ENCODE results near the gene MUC20. TPM values are rescaled to one million over a fixed set of nuclear protein-coding genes. Genes with fewer than 3 reads are reported as not detected.
A peak's percentile ranks its signal among the peaks of the same experiment; 100 is the strongest.
"Not testable (repeated sequence)": the region's sequence is repeated elsewhere in the genome, so short reads cannot be mapped to it uniquely, and the experiment has no call there.

Gene MUC20, protein sequence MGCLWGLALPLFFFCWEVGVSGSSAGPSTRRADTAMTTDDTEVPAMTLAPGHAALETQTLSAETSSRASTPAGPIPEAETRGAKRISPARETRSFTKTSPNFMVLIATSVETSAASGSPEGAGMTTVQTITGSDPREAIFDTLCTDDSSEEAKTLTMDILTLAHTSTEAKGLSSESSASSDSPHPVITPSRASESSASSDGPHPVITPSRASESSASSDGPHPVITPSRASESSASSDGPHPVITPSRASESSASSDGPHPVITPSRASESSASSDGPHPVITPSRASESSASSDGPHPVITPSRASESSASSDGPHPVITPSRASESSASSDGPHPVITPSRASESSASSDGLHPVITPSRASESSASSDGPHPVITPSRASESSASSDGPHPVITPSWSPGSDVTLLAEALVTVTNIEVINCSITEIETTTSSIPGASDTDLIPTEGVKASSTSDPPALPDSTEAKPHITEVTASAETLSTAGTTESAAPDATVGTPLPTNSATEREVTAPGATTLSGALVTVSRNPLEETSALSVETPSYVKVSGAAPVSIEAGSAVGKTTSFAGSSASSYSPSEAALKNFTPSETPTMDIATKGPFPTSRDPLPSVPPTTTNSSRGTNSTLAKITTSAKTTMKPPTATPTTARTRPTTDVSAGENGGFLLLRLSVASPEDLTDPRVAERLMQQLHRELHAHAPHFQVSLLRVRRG
- total RNA-seq (2014; rRNA removed; shearing (Covaris generic)): not detected in 2 replicates

DNA sequence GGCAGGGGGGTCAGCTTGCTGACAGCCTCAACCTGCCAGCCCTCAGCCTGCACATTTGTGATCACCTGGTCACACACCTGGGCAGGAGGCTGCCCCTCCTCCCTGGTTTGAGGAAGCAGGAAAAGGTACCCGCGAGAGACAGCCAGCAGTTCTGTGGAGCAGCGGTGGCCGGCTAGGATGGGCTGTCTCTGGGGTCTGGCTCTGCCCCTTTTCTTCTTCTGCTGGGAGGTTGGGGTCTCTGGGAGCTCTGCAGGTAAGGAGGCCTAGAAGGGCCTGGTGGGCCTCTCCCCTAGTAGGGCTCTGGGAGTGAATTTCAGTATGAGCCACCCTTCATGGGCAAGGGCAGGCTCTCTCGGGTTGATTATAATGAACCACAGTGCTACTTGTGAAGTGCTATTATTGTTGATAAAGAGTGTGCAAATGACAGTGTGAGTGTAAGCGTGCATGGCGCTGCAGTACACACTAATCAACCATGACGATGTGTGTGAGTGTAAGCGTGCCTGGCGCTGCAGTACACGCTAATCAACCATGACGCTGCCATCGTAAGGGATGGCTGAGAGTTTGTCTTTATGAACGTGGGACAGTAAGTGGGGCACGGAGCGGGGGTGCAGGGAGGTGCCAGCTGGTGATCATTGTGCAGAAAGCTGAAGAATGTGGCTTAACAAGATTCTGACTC is at the start of gene MUC20:
Gene MUC20 (plus strand): TSS at position 148 of the 676 bp plus-strand sequence. CDS start 30 bp downstream, at position 178.
- H3K36me3 ChIP-seq, H3K4me3 ChIP-seq, DNase-seq: not testable (repeated sequence)

DNA sequence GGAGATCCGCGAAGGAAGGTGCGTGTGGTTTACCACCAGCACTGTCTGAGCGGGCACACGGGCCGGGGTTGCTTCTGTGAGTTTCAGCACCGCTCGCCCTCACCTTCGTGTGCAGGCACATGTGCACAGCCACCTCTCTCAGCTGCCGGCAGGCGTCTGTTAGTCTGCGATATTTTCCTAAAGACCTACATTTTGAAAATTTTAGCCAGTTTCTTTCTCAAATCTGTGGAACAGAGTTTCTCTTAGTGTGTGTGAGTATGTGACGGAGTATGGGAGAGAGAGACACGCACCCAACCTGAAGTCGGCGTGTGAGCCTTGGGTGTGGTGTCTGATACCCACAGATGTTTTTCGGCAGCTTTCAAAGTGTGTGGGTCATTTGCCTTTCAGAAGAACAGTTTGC is 49.5 kb upstream of the MUC20 start:
- H3K27ac ChIP-seq; H3K27me3 ChIP-seq; H3K4me3 ChIP-seq; H3K36me3 ChIP-seq; H3K4me1 ChIP-seq; DNase-seq; H3K9me3 ChIP-seq (replicated peaks): not testable (repeated sequence)

More for the DNA sequence above, at the start of gene MUC20:
- not testable (repeated sequence) for H3K9me3 ChIP-seq (replicated peaks); H3K27ac ChIP-seq; H3K27me3 ChIP-seq; H3K4me1 ChIP-seq

DNA sequence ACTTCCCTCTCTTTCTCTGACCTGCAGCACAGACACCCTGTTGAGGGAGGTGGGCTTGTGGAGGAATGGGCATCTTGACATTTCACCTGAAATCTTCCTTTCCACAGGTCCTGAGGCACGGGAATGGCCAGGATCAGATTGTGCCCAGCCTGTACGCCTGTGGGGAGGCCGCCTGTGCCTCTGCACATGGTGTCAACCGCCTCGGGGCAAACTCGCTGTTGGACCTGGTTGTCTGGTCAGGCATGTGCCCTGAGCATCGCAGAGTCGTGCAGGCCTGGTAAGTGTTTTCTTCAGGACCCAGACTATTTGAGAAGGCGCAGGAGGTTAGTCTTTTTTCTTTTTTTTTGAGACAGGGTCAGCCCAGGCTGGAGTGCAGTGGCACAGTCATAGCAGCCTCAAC is 47.1 kb upstream of the MUC20 start:
- H3K27ac ChIP-seq, H3K36me3 ChIP-seq, H3K27me3 ChIP-seq: not testable (repeated sequence)

DNA sequence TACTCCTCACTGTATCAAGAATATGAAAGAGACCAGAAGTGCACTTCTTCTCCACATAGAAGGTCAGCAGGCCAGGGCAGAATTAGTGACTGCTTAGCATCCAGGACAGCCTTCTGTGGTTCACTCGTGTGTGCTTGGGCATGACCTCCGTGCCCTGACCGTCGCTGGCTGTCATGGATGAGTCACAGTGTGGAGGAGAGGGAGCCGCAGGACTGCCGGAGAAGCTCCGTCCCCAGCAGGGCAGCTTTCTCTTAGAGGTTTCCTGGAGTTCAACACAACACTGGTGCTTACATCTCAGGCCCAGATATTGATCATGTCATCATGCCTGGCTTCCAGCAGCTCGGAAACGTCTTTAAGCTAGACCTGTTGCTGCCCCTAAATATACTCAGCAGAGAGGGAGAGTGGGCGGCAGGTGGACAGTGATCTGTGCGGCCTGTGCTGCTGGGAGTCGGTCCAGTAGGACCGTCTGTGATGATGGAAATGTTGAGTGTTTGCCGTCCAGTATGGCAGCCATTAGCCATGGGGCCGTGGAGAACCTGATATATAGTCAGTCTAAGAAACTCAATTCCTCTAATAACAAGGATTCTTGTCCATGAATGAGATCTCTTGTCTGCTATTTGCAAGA is 42.3 kb upstream of the MUC20 start:
- not testable (repeated sequence) for H3K36me3 ChIP-seq; H3K4me1 ChIP-seq; DNase-seq; H3K27ac ChIP-seq; H3K4me3 ChIP-seq; H3K9me3 ChIP-seq (replicated peaks); H3K27me3 ChIP-seq

More for the DNA sequence above, 47.1 kb upstream of the MUC20 start:
- H3K9me3 ChIP-seq (replicated peaks); H3K4me3 ChIP-seq; DNase-seq; H3K4me1 ChIP-seq: not testable (repeated sequence)

DNA sequence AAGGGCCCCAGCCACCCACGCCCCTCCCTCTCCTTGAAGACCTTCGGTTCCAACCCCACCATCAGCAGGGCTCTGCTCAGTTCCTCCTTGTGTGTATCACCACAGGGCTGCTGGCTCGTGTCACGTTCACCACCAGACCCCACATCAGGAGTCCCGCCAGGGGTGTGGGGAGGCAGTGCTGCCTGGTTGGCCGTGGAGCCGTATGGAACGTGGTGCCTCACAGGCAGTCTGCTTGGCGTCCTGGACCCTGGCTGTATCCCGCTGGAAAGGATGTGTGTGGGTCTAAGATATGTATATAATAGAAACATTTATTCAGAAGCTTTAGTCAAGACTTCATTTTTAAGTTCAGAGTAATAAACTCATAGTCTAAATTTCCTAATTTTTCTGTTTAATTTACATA is 40.1 kb upstream of the MUC20 start:
- not testable (repeated sequence) for H3K4me1 ChIP-seq; DNase-seq; H3K36me3 ChIP-seq; H3K4me3 ChIP-seq; H3K9me3 ChIP-seq (replicated peaks); H3K27me3 ChIP-seq; H3K27ac ChIP-seq

DNA sequence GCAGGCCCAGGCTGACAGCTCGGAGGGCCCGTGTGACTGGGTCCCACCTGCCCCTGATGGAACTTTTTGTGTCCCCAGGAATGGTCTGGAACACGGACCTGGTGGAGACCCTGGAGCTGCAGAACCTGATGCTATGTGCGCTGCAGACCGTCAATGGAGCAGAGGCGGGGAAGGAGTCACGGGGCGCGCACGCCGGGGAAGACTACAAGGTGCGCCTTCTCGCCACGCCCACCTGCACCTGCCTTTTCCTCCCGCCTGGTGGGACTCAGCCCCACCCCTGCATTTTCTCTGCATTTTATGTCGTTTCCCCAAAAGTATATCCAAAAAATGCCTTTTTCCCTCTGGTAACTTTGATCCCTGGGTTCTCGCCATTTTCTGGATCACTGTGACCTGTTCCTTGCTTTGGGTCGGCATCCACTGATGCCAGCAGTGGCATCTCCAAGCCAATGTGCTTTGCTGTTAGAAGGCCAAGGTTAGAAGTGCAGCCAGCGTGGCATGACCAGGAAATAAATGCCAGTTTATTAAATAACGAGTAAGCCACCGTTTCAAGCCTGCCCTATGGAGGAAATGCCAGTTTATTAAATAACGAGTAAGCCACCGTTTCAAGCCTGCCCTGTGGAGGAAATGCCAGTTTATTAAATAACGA is 39.2 kb upstream of the MUC20 start:
- DNase-seq; H3K4me1 ChIP-seq; H3K9me3 ChIP-seq (replicated peaks); H3K4me3 ChIP-seq; H3K36me3 ChIP-seq; H3K27ac ChIP-seq; H3K27me3 ChIP-seq: not testable (repeated sequence)

DNA sequence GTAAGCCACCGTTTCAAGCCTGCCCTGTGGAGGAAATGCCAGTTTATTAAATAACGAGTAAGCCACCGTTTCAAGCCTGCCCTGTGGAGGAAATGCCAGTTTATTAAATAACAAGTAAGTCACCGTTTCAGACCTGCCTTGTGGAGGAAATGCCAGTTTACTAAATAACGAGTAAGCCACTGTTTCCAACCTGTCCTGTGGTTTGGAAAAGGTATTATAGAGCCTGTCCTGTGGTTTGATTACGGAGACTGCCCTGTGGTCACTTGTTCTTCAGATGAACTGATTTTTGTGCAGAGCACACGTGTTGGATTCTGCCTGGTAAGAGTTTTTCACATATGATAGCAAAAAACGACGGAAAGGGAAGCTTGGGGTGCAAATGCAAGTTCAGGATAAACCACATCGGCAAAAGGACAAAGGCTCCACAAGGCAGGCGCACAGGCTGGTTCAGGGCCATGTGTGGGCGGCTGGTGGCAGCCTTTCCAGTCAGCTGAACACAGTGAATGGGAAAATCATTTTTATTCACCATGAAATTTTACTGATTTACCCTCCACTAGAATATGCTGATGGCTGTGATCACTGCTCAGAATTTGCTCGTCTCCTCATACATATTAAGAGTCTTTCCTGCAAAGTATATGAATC is 38.6 kb upstream of the MUC20 start:
- H3K27ac ChIP-seq, H3K36me3 ChIP-seq, DNase-seq: not testable (repeated sequence)

DNA sequence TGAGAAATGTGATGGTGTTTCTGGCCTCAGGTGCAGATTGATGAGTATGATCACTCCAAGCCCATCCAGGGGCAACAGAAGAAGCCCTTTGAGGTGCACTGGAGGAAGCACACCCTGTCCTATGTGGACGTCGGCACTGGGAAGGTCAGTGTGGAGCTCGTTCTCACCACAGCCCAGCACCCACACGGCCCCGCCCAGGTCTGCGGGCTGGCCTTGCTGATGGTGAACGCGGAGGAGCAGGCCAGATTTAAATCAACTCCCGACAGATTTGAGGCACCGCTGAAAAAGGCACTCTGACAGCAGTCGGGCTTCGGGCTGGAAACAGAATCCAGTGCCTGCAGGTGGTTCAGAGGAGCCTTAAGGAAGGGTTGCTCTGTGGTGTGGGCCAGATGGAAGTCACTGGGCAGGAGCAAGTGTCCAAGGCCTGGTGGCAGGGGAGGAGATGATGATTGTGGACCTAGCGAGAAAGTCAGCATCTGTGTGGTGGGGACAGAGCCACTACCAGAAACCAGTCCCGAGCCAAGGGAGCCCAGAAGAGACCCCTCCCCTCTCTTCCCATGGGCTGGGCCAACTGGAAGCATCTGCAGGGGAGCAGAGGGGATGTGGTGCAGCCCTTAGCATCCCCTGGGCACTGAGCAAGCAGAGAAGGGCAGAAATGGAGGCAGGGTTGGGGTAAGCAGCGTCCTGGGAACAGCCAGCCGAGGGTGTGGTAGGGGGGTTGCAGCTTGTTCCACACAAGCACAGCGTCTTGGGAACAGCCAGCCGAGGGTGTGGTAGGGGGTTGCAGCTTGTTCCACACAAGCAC is 36.9 kb upstream of the MUC20 start:
- not testable (repeated sequence) for H3K36me3 ChIP-seq; H3K4me3 ChIP-seq; H3K27ac ChIP-seq; H3K27me3 ChIP-seq; DNase-seq; H3K4me1 ChIP-seq; H3K9me3 ChIP-seq (replicated peaks)

More for the DNA sequence above, 38.6 kb upstream of the MUC20 start:
- H3K27me3 ChIP-seq; H3K4me3 ChIP-seq; H3K9me3 ChIP-seq (replicated peaks); H3K4me1 ChIP-seq: not testable (repeated sequence)

DNA sequence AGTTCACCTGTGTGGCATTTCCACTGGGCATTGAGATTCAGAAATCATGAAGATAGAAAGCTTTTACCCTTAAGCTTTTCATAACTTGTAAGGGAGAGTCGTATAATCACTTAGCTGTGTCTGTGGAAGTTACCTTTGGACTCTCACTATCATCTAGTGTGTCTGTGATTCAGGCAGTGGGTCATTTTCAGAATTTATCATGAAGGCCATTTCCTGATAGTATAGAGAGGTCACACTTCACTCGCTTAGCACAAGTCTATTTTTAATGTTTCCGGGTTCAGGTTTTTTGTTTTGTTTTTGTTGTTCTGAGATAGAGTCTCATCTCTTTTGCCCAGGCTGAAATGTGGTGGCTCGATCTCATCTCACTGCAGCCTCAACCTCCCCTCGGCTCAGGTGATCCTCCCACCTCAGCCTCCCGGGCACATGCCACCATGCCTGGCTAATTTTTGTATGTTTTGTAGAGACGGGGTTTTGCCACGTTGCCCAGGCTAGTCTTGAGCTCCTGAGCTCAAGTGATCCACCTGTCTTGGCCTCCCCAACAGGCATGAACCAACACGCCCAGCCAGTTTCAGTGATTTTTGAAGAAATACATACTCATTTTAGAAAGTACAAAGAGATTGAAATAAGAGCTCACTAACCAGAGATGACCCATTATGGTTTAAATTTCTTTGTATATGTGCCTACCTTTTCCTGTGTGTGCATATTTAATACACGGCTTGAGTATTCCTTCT is 36.1 kb upstream of the MUC20 start:
- H3K4me1 ChIP-seq; H3K9me3 ChIP-seq (replicated peaks); H3K27ac ChIP-seq; H3K4me3 ChIP-seq; H3K36me3 ChIP-seq; DNase-seq; H3K27me3 ChIP-seq: not testable (repeated sequence)

DNA sequence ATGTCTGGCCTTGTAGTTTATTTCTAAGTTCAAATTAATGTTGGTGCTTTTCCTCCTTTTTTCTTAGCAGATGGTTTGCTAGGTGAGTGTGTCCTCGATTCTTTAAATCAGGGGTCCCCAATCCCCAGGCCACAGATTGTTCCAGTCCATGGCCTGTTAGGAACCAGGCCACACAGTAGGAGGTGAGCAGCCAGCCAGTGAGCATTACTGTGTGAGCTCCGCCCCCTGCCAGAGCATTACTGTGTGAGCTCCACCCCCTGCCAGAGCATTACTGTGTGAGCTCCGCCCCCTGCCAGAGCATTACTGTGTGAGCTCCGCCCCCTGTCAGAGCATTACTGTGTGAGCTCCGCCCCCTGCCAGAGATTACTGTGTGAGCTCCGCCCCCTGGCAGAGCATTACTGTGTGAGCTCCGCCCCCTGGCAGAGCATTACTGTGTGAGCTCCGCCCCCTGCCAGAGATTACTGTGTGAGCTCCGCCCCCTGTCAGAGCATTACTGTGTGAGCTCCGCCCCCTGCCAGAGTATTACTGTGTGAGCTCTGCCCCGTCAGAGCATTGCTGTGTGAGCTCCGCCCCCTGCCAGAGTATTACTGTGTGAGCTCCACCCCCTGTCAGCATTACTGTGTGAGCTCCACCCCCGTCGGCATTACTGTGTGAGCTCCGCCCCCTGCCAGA is 34.1 kb upstream of the MUC20 start:
- H3K36me3 ChIP-seq; H3K4me1 ChIP-seq; H3K27ac ChIP-seq; H3K27me3 ChIP-seq; H3K4me3 ChIP-seq; H3K9me3 ChIP-seq (replicated peaks): not testable (repeated sequence)
- peak in 1 of 2 experiments; percentile 17 for DNase-seq

DNA sequence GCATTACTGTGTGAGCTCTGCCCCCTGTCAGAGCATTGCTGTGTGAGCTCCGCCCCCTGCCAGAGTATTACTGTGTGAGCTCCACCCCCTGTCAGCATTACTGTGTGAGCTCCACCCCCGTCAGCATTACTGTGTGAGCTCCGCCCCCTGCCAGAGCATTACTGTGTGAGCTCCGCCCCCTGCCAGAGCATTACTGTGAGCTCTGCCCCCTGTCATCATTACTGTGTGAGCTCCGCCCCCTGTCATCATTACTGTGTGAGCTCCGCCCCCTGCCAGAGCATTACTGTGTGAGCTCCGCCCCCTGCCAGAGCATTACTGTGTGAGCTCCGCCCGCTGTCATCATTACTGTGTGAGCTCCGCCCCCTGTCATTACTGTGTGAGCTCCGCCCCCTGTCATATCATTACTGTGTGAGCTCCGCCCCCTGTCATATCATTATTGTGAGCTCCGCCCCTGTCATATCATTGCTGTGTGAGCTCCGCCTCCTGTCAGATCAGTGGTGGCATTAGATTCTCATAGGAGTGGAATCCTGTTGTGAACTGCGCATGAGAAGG is 33.5 kb upstream of the MUC20 start:
- not testable (repeated sequence) for H3K27ac ChIP-seq; H3K9me3 ChIP-seq (replicated peaks); H3K4me1 ChIP-seq; H3K27me3 ChIP-seq; H3K4me3 ChIP-seq; H3K36me3 ChIP-seq
- peak; percentile 34 to 40 for DNase-seq

DNA sequence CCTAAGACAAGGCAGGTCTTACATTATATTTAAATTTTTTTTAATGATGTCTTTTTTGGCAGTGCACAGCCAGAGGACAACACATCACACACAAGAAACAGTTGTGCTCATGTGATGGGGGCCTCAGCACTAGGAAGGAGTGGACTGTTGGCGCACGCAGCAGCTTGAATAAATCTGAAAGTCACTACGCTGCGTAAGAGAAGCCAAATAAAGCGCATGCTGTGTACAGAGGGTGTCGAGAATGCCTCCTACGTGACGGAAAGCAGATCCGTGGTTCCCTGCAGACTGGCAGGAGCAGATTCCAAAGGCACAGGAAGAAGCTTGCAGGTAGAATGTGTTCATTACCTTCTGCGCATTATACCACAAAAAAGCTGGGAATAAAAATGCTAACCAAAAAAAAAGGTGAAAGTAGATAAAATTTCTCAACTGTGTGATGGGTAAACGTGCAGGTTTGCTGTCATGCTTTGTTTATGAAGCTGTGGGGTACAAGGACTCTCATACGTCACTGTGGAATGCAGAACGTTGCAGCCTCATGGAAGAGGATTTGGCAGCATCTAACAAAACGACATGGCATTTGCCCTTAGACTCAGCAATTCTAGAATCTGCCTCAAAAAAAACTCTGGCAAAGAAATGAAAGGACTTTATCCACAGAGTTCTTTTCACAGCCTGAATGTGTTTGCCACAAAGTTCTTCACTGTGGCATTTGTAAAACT is 32.2 kb upstream of the MUC20 start:
- H3K9me3 ChIP-seq (replicated peaks); DNase-seq; H3K27me3 ChIP-seq: not testable (repeated sequence)

More for the DNA sequence above, 32.2 kb upstream of the MUC20 start:
- H3K4me1 ChIP-seq, H3K36me3 ChIP-seq, H3K4me3 ChIP-seq: not testable (repeated sequence)
- H3K27ac ChIP-seq: peak overlapping the region; percentile 41; the same call in 1 of the 2 replicates

Measured in SJCRH30 (cell line).